Measurements from ENCODE around the gene MAB21L1.
A peak's percentile ranks its signal among the peaks of the same experiment; 100 is the strongest.

Gene MAB21L1

DNA sequence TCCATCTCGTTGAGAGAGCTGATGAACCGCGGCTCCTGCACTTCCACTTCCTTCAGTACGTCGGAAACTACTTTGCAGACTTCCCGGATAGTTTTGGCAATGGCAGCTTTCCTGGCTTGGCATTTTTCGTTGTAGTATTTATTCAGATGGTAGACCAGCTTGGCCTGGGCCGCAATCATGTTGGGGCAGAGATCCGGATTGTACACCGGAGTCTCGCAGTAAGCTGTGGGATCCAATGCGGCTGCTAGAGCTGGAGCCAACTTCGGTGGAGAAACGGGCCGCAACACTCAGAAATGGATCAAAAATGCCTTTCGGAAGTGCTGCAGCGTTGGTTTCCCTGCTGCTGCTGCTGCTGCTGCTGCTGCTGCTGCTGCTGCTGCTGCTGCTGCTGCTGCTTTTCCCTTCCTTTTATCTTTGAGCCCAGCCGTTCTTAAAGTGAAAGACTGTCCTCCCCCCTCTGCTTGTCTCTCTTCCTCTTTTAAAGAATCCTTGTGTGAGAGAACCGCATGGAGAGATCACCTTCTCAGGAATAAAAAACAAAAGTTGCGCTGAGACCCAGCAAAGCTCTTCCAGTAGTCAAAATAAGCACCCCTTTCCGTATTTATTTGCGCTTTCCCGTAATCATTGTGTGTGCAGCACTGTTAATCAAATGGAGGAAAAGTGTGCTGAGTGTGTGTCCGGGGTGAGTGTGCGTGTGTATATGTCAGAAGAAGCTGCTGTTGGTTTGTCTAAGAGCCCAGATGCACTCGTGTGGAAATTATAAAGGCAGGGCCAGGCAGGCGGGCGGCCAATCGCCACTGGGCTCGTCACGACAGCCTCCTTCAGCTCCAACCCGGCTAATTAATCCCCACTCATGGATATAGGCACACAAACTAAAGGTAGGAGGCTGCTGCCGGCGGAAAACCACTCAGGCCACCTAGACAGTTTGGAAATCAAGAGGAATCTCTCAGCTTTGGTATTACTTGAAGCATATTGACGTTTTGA is at the start of gene MAB21L1:
TSS of gene MAB21L1 (minus strand) at position 730 of the 984 bp plus-strand sequence. CDS start at position 179, 551 bp downstream.
- DNase-seq = no peak

GRCh38 chr13:35524171-35524570 is 47.7 kb upstream of the MAB21L1 start:
- DNase-seq = no peak

GRCh38 chr13:35518337-35518946 is 42.0 kb upstream of the MAB21L1 start:
- DNase-seq = no peak

- peak in 1 of 2 experiments; percentile 12 for DNase-seq
These were observed 38.5 kb upstream of the MAB21L1 start for GRCh38 chr13:35514801-35515502.

- DNase-seq = peak; percentile 55 to 81
These were observed 37.6 kb upstream of the MAB21L1 start for GRCh38 chr13:35514061-35514477.

DNA sequence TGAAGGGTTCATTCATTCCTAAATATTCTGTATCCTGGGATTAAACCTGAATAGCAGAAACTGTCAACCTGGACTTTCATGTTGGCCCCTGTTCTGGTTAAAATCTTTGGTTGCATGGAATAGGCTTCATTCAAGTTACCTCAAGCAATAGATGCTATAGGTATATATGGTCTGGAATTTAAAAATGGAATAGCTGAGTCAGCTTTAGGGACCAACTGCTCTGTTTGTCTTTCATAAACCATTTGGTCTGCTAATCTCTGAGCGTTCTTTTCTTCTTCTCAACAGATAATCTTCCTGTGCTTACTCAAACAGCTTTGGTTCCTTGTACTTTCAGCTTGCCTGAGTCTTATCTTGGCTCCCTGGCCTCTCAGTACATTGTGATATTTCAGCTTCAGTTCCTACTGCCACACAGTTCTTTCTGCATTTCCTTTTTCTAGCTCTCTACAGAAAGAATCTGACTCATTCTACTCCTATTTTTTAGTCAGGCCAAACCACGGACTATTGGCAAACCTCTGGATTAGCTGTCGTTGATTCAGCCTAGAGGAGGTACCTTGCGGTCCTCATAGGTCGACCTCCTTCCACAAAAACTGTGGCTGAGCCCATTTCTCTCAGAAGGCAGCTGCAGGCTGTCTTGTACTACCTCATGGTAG is 35.9 kb upstream of the MAB21L1 start:
- DNase-seq = no peak

DNA sequence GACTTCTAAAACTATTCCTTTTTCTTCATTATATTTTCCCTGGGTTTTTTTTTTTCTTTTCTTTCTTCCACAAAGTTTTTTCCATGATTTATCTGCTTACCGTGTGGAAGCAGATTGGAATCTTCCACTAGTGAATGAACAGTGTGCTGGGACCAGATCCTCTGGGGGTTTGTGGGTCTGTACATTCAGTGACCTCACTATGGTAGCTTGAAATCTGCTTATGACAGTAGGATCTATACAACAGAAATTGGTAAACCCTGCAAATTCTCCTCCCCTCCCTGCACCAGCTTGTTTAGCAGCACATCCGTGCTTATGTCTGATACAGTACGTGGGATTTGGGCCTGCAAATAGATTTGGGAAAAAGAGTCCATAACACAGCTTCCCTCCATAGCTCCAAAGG is 26.0 kb upstream of the MAB21L1 start:
- DNase-seq = no peak

- DNase-seq = no peak
These were observed 25.3 kb upstream of the MAB21L1 start for GRCh38 chr13:35501661-35502235.

DNA sequence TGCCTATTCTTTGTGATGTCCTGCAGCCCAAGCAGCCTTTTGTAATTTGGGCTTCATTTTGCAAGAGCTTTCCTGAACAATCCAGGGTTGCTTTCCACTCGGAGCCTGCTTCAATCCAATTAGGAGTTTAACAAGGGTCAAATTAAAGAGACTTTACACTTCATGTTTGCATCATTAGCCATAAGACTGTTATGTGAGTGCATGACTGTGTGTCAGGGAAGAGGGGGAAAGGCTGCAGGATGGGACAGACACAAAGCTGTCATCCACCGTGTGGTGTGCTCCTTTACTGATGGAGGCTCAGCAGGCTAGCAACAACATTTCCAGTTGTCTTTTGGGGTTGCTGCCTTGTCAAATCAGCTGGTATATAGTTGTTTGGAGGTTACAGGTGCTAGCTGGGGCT is 23.7 kb upstream of the MAB21L1 start:
- no peak for DNase-seq

DNA sequence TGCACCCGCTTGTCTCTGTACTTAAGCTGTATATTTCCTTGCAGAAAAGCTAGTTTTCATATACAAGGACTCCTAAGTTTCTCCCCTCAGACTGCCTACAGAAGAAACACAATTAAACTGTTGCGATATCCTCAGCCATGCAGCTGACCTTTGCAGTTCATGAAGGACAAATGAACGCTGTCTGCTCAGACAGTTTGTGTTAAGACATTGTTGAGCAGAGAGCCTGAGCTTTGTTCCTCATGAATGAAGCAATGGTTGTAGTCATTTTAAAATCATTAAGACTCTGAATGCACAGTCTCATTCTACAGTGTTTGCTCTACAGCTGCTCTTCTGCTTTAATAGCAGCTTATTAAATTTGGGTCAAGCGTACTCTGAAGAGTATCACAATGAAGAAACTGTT is 23.2 kb upstream of the MAB21L1 start:
- DNase-seq = no peak

DNA sequence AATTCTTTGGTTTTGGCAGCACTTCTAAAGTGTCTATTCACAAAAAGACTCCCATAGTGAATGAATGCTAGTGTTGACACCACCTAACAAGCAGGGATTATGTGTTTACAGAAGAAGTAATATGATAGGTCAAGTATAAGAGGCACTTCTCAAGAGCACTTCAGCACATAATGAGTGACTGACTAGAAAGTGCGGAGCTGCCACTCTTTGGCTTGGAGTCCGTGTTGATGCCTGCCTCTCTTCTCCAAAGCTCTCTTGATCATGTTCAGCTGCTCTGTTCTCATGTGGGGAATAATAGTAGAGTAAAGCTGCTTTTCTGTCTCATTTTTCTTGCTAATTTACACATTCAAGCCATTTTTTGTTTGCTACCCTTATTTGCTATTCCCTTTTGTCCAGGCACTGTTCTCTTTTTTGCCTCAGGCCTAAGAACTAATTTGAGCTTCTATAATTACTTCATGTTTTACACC is 22.7 kb upstream of the MAB21L1 start:
- peak in 1 of 2 experiments; percentile 40 for DNase-seq

DNA sequence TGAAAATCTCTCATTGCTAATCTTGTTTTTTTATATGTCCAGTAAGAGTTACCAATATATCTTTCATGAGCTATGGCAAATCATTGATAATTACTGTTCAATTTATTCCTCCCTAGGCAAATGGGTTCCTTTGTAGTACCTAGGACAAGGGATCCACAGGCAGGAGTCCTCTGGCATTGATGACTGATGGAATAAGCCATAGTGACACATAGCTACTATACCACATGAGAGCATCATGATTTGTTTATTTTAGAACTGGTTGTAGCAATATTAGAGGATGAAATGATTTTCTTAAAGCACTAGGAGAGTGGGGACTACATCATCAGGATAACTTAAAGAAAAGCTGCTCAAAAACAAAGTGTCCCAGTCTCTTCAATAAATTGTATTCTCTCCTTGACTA is 21.7 kb upstream of the MAB21L1 start:
- no peak for DNase-seq

DNA sequence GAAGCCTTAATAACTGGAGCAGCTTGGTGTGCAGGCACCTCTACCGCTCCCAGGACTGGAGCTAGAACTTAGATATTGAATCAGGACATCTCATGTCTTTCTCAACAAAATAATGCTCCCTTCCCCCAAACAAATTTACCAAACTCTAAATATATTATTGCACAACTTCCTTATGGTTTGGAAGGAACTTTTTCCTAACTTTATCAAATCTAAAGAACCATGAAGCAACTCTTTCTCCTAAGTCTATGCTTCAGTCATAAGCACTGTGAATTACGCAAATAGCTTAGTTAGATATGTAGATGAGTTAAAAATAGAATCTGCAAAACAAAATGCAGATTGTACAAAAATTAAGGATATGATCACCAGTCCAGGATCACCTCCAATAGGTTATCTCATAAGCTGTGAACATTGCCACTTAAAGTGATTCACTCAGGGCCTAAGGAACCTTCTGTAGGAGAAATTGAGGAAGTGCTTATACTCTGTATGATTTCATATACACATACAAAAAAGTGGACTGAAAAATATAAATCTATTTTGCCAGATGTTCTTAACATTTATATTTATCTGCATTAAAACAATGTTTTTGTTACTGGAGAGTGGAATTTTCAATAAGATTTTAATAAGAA is 20.4 kb upstream of the MAB21L1 start:
- DNase-seq = no peak

DNA sequence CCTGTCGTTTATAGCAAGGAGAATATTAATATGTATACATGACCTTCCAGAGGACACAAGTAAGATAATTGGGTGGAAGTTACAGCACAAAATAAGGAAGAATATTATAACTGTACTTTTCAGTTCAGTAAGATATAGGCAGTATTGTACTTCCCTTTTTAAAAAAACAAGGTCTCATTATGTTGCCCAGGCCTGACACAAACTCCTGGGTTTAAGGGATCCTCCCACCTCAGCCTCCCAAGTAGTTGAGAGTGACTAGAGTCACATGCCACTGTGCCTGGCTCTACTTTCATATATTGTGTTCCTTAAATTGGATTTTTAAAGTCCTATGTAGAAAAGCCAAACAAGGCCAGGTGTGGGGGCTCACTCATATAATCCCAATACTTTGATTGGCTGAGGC is 19.5 kb upstream of the MAB21L1 start:
- no peak for DNase-seq

- DNase-seq = peak; percentile 26 to 75
These were observed 12.6 kb upstream of the MAB21L1 start for GRCh38 chr13:35489050-35489449.

GRCh38 chr13:35485424-35485823 is 8.9 kb upstream of the MAB21L1 start:
- peak; percentile 57 to 72 for DNase-seq

DNA sequence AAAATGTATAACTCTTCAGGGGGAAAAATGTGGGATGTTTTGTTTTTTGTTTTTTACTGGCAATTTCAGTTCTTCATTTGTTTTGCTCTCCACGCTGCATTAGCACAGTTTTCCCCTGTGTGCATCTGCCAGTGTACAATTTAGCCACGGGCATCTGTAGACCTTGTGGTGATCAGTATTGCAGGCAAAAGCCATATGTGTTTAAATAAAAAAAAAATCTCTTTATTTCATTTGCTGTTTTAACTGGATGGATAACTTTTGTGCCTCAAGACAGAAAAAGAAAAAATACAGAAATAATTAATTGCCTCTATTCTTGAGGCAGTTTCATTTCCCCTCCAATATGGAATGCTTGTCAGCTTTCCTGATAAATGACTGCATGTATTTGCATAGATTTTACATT is 7.9 kb upstream of the MAB21L1 start:
- DNase-seq = peak in 1 of 2 experiments; percentile 50

GRCh38 chr13:35483761-35484160 is 7.3 kb upstream of the MAB21L1 start:
- DNase-seq = no peak

DNA sequence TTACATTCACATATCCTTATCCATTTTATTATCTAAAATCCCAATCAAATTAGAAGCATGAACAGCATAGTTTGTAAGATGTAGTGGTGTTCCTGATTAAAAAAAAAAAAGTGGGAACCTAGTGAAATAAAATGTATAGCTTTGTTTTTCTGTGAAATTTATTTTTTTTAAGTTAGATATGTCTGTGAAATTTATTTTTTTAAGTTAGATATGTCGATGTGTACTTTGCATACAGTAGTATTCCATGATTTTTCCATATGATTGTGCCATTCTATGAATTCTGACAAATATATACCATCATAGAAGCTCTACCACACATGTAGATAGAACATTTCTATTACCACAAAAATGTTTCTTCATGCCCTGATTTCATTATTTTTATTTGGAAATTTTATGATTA is 6.0 kb upstream of the MAB21L1 start:
- no peak for DNase-seq

DNA sequence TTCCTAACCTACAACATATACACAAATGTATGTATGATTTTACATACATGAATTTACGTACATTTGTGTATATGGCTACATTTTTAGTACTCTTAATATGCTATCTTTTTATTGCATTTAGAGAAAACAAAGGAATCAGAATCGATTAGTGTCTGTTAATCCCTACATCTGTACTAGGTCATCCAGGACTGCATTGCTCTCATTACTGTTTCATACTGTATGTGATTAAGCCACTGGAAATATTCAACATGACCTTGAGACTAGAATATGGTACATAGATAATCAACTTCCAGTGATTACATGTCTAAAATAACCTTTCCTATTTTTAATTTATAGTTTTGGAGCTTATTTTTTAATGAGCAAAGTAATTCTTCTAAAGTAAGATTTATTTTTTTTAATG is 5.3 kb upstream of the MAB21L1 start:
- no peak for DNase-seq

GRCh38 chr13:35480346-35480745 is 3.9 kb upstream of the MAB21L1 start:
- DNase-seq = no peak

DNA sequence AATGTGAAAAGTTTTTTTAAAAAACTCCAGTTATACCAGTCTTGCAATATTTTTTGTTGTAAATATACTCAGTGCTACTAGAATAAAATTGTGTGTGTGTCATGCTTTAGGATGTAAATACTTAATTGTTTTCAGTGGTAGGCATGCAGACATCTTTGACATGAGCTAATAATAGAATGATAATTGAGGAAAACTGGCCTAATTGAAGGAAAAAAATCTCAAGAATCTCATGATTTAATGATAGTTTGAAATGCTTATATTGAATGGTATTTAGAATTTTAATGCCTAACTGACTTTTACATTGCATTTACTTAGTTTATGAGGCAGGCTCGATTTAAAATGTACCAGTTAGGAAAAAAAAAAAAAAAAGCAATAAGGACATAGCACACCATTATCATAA is 3.2 kb upstream of the MAB21L1 start:
- DNase-seq = no peak

Measured in NCI-H446 (cell line).